GM23248 (cell line): Measurements from ENCODE around the gene STUM.

ENCODE experiments used
- EZH2 ChIP-seq: fragments of 200-600 bp; sonication (generic); IDR thresholded peaks from 2 replicates; pipeline ENCODE4 v1.6.1; 2018; ENCODE audit warnings: antibody characterized with exemption, mild to moderate bottlenecking; ENCODE audit not compliant: insufficient read depth, poor library complexity, severe bottlenecking
- EZH2phosphoT487 ChIP-seq: fragments of 200-600 bp; sonication (generic); IDR thresholded peaks from 2 replicates; pipeline ENCODE4 v1.6.1; 2018; ENCODE audit warnings: antibody characterized with exemption, moderate library complexity, mild to moderate bottlenecking, low read depth; ENCODE audit not compliant: insufficient read depth

GRCh38 chr1:226530591-226530990, 18.0 kb upstream of the STUM start:
- TF ChIP-seq EZH2 (no peak), EZH2phosphoT487 (no peak)
